SK-N-SH (cell line): Measurements from ENCODE around the gene ZKSCAN2. TPM values are rescaled to one million over a fixed set of nuclear protein-coding genes. Genes with fewer than 3 reads are reported as not detected.

Experiments used
- CTCF ChIA-PET: fragments of 300-600, 350-600 bp; formaldehyde crosslinking; extraction: SDS; loops from one replicate; lab custom pipeline; 2021; lab: Yijun Ruan, JAX
- POLR2A ChIA-PET: fragments of 350-600 bp; sonication (Branson Sonifier 250); formaldehyde crosslinking; extraction: SDS; loops from one replicate; lab custom pipeline; 2020; ENCODE audit warnings: antibody characterized with exemption, inconsistent platforms; lab: Yijun Ruan, JAX
- DNase-seq: peaks from one replicate; pipeline ENCODE4 v3.0.0; 2012
- H2AFZ ChIP-seq: fragments of 200-600 bp; sonication (generic); 2 replicates; pipeline ENCODE4 v1.8.1; 2016; ENCODE audit warnings: antibody characterized with exemption, mild to moderate bottlenecking, low read depth
- H3F3A ChIP-seq: fragments of 200-600 bp; sonication (generic); replicated peaks from 2 replicates; pipeline ENCODE3; 2016; ENCODE audit warnings: antibody characterized with exemption, mild to moderate bottlenecking; ENCODE audit not compliant: insufficient read depth
- H3K27ac ChIP-seq, 2 experiments: fragments of 200-500 bp in 1 of 2; fragments of 200-600 bp in 1 of 2; sonication (Bioruptor generic) in 1 of 2; sonication (generic), shearing (Covaris generic) in 1 of 2; 2 replicates each; pipeline versions ENCODE4 v1.5.1 to v1.6.1; 2014 to 2016; ENCODE audit warnings: low read depth in 2 of 2, inconsistent platforms in 1 of 2, low read length in 1 of 2, mild to moderate bottlenecking in 1 of 2, mixed read lengths in 1 of 2
- H3K27me3 ChIP-seq: fragments of 200-600 bp; sonication (generic), shearing (Covaris generic); 2 replicates; pipeline ENCODE4 v1.6.1; 2016; ENCODE audit warnings: mixed run types; ENCODE audit not compliant: insufficient read depth
- H3K36me3 ChIP-seq, 2 experiments: fragments of 200-500 bp in 1 of 2; fragments of 200-600 bp in 1 of 2; sonication (Bioruptor generic) in 1 of 2; sonication (generic) in 1 of 2; replicated peaks in 1 of 2; 2 replicates each; pipeline versions ENCODE3 to v1.5.1; 2014 to 2016; ENCODE audit warnings: low read length in 1 of 2, mild to moderate bottlenecking in 1 of 2; ENCODE audit not compliant: insufficient read depth in 2 of 2, control insufficient read depth in 1 of 2
- H3K4me1 ChIP-seq, 2 experiments: fragments of 200-500 bp in 1 of 2; fragments of 200-600 bp in 1 of 2; sonication (Bioruptor generic) in 1 of 2; sonication (generic), shearing (Covaris generic) in 1 of 2; 2 replicates each; pipeline versions ENCODE4 v1.5.1 to v1.6.1; 2014 to 2016; ENCODE audit warnings: low read depth in 1 of 2, low read length in 1 of 2, mixed run types in 1 of 2; ENCODE audit not compliant: insufficient read depth in 2 of 2, control insufficient read depth in 1 of 2
- H3K4me2 ChIP-seq: fragments of 200-600 bp; sonication (generic), shearing (Covaris generic); 2 replicates; pipeline ENCODE4 v1.6.1; 2017; ENCODE audit warnings: mixed run types
- H3K4me3 ChIP-seq, 2 experiments: fragments of 200-500 bp in 1 of 2; fragments of 200-600 bp in 1 of 2; sonication (Bioruptor generic) in 1 of 2; sonication (generic), shearing (Covaris generic) in 1 of 2; 2 replicates each; pipeline versions ENCODE4 v1.5.1 to v1.8.1; 2014 to 2016; ENCODE audit warnings: low read depth in 2 of 2, inconsistent platforms in 1 of 2, low read length in 1 of 2, mild to moderate bottlenecking in 1 of 2, mixed read lengths in 1 of 2, moderate library complexity in 1 of 2
- H3K79me2 ChIP-seq: fragments of 200-600 bp; sonication (generic); 2 replicates; pipeline ENCODE4 v1.8.1; 2017; ENCODE audit warnings: mild to moderate bottlenecking; ENCODE audit not compliant: insufficient read depth
- H3K9ac ChIP-seq: fragments of 200-600 bp; sonication (generic); 2 replicates; pipeline ENCODE4 v1.6.1; 2017; ENCODE audit warnings: mixed run types
- H3K9me2 ChIP-seq: fragments of 200-600 bp; sonication (generic); 2 replicates; pipeline ENCODE4 v1.6.1; 2017; ENCODE audit warnings: mixed run types
- H3K9me3 ChIP-seq: fragments of 200-600 bp; sonication (generic); 2 replicates; pipeline ENCODE4 v1.6.1; 2017; ENCODE audit warnings: mixed run types, mild to moderate bottlenecking, moderate library complexity
- H4K20me1 ChIP-seq: fragments of 200-600 bp; sonication (generic); 2 replicates; pipeline ENCODE4 v1.6.1; 2017; ENCODE audit warnings: mild to moderate bottlenecking, mixed run types; ENCODE audit not compliant: insufficient read depth
- EP300 ChIP-seq, 2 experiments: IDR thresholded peaks; 2 replicates each; pipeline versions ENCODE4 v1.4.0 to v1.6.1; 2012; ENCODE audit warnings: borderline replicate concordance in 1 of 2, low read depth in 1 of 2, low read length in 1 of 2
- EZH2phosphoT487 ChIP-seq: fragments of 200-600 bp; sonication (generic); IDR thresholded peaks from 2 replicates; pipeline ENCODE4 v1.6.1; 2017; ENCODE audit warnings: low read depth, mixed run types, mild to moderate bottlenecking, antibody characterized with exemption, moderate library complexity, borderline replicate concordance
- FOSL2 ChIP-seq: IDR thresholded peaks from 2 replicates; pipeline ENCODE4 v1.4.0; 2012; ENCODE audit warnings: low read depth, mild to moderate bottlenecking, moderate library complexity, borderline replicate concordance
- FOXJ3 ChIP-seq: sonication (generic); formaldehyde crosslinking; IDR thresholded peaks from 2 replicates; pipeline ENCODE4 v1.5.1; 2020; ENCODE audit warnings: mild to moderate bottlenecking, missing genetic modification reagents
- FOXM1 ChIP-seq: IDR thresholded peaks from 2 replicates; pipeline ENCODE4 v1.4.0; 2012; ENCODE audit warnings: low read depth, mild to moderate bottlenecking
- GATA2 ChIP-seq: sonication (generic); formaldehyde crosslinking; IDR thresholded peaks from 2 replicates; pipeline ENCODE4 v1.5.0; 2020; ENCODE audit warnings: mild to moderate bottlenecking, missing genetic modification reagents
- IRF3 ChIP-seq: fragments of 150-350 bp; IDR thresholded peaks from 2 replicates; pipeline ENCODE4 v1.6.1; 2016; ENCODE audit warnings: mild to moderate bottlenecking, low read depth, low read length
- JUND ChIP-seq: IDR thresholded peaks from 2 replicates; pipeline ENCODE4 v1.4.0; 2012
- MEF2A ChIP-seq: IDR thresholded peaks from 2 replicates; pipeline ENCODE4 v1.4.0; 2012; ENCODE audit warnings: low read depth, borderline replicate concordance
- MXI1 ChIP-seq: IDR thresholded peaks from 2 replicates; pipeline ENCODE4 v1.6.1; 2012; ENCODE audit warnings: mild to moderate bottlenecking, low read depth, low read length, improper control_type of control experiment
- NFIC ChIP-seq: IDR thresholded peaks from 2 replicates; pipeline ENCODE4 v1.4.0; 2012; ENCODE audit warnings: borderline replicate concordance
- POLR2AphosphoS5 ChIP-seq: IDR thresholded peaks from 2 replicates; pipeline ENCODE4 v1.6.1; 2012; ENCODE audit warnings: low read depth, low read length
- RCOR1 ChIP-seq: fragments of 150-350 bp; IDR thresholded peaks from 2 replicates; pipeline ENCODE4 v1.6.1; 2017; ENCODE audit warnings: antibody characterized with exemption, low read length
- RFX5 ChIP-seq: IDR thresholded peaks from 2 replicates; pipeline ENCODE4 v1.6.1; 2012; ENCODE audit warnings: mild to moderate bottlenecking, improper control_type of control experiment, low read length
- TAF1 ChIP-seq: IDR thresholded peaks from 2 replicates; pipeline ENCODE4 v1.6.1; 2012; ENCODE audit warnings: low read depth, mild to moderate bottlenecking, low read length, moderate library complexity, borderline replicate concordance
- TCF12 ChIP-seq: IDR thresholded peaks from 2 replicates; pipeline ENCODE4 v1.4.0; 2012
- USF1 ChIP-seq: IDR thresholded peaks from 2 replicates; pipeline ENCODE4 v1.4.0; 2012; ENCODE audit warnings: low read depth, borderline replicate concordance
- ZBTB33 ChIP-seq: IDR thresholded peaks from 2 replicates; pipeline ENCODE4 v1.4.0; 2012; ENCODE audit warnings: low read depth, borderline replicate concordance
- WGBS: methylation state at CpG from one replicate; pipeline ENCODE4 v1.1.6; 2017; ENCODE audit warnings: low lambda C conversion rate; 5-methylcytosine and 5-hydroxymethylcytosine counted together
- polyA plus RNA-seq, 3 experiments: library from polyadenylated mRNA; depleted of rRNA; stranded (reverse); fragments of >200 nt; gene quantifications; 2 replicates each; pipeline ENCODE4 v1.2.3, GENCODE V29; 2012
- TF ChIP-seq, protein P1 (sequence below): fragments of 150-350 bp; IDR thresholded peaks from 2 replicates; pipeline ENCODE4 v1.6.1; 2017; ENCODE audit warnings: antibody characterized with exemption, low read length, low read depth, borderline replicate concordance
- TF ChIP-seq, protein P2 (sequence below): fragments of 200-600 bp; sonication (generic); IDR thresholded peaks from 2 replicates; pipeline ENCODE4 v1.6.1; 2017; ENCODE audit warnings: antibody characterized with exemption, mild to moderate bottlenecking, moderate library complexity

Gene ZKSCAN2
- polyA plus RNA-seq, 1 of the 3 experiments (the other 2 are of a cell fraction): 1.6 TPM

DNA sequence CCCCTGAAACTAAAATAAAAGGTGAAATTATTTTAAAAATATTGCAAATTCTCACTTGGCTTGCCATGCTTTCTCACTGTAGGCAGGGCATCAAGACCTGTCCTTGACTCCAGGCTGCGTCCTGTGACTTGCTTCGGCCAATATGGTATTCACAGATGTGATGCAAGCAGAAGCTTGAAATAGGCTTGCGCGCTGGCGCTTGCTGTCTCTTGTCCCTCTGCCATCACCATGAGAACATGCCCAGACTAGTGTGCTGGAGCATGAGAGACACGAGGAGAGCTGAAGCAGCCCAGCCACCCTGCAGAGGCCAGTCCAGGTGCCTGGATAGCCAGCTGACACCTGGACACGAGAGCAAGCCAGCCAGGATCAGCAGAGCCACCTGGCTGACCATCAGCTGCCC lies 21.8 kb upstream of the ZKSCAN2 start:
- Histone ChIP-seq H3K4me3 (no peak overlapping the region), H3K27me3 (no peaks in the 10 kb centered on the region), H3K9me2 (no peaks in the 10 kb centered on the region), H3K4me2 (no peak overlapping the region), H3K27ac (no peak overlapping the region), H4K20me1 (no peaks in the 10 kb centered on the region), H3K36me3 (no peaks in the 10 kb centered on the region), H3K9ac (no peak overlapping the region), H3K79me2 (no peaks in the 10 kb centered on the region), H3F3A (no peaks in the 10 kb centered on the region), H3K9me3 (no peaks in the 10 kb centered on the region), H2AFZ (no peak overlapping the region), H3K4me1 (no peaks in the 10 kb centered on the region)
- no peak for TF ChIP-seq ZBTB33
- no peak for TF ChIP-seq USF1
- TF ChIP-seq FOXJ3: no peak
- TF ChIP-seq, protein P1, sequence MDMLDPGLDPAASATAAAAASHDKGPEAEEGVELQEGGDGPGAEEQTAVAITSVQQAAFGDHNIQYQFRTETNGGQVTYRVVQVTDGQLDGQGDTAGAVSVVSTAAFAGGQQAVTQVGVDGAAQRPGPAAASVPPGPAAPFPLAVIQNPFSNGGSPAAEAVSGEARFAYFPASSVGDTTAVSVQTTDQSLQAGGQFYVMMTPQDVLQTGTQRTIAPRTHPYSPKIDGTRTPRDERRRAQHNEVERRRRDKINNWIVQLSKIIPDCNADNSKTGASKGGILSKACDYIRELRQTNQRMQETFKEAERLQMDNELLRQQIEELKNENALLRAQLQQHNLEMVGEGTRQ: no peak
- TF ChIP-seq MEF2A: no peak
- TF ChIP-seq POLR2AphosphoS5: no peak
- TF ChIP-seq TAF1: no peak
- no peak for TF ChIP-seq NFIC
- TF ChIP-seq FOSL2: no peak
- no peak for TF ChIP-seq FOXM1
- POLR2A ChIA-PET: no interaction called here
- DNase-seq: no peak
- WGBS: 66% methylated on average over 6 of the region's 7 CpGs
- CTCF ChIA-PET: interaction anchor here (0.7 to 1.5 kb wide), 2 partner anchors 9 to 12 kb away, joined by 3 read pairs; no protein-coding TSS in a partner anchor

GRCh38 chr16:25271421-25271820 lies 13.8 kb upstream of the ZKSCAN2 start:
- Histone ChIP-seq H3K27ac (no peak overlapping the region), H3K9me2 (no peaks in the 10 kb centered on the region), H3K4me1 (no peaks in the 10 kb centered on the region), H3K4me3 (no peak overlapping the region), H3F3A (no peaks in the 10 kb centered on the region), H3K79me2 (no peaks in the 10 kb centered on the region), H3K9me3 (no peaks in the 10 kb centered on the region), H3K36me3 (no peaks in the 10 kb centered on the region), H3K27me3 (no peaks in the 10 kb centered on the region), H3K9ac (no peak overlapping the region), H3K4me2 (no peak overlapping the region), H4K20me1 (0 out of 2 replicates have a peak, but pooled peaks cover 14% of the 10 kb centered on the region), H2AFZ (no peak overlapping the region)
- DNase-seq: no peak
- WGBS: 84% methylated on average over 5 of the region's 5 CpGs
- ChIA-PET CTCF (interaction anchor here (1.2 to 1.5 kb wide), 3 partner anchors 8 to 15 kb away, joined by 3 to 4 read pairs (median 3); no protein-coding TSS in a partner anchor), POLR2A (no interaction called here)
- TF ChIP-seq TCF12 (no peak), EP300 (IDR thresholded peaks at IDR 0.05; ENCODE audit: borderline replicate concordance in 1 of 2, low read depth in 1 of 2, low read length in 1 of 2) (no peak), NFIC (no peak), RFX5 (no peak), EZH2phosphoT487 (no peak), FOSL2 (no peak), POLR2AphosphoS5 (no peak), MXI1 (no peak), IRF3 (no peak), MEF2A (no peak), JUND (no peak), RCOR1 (no peak), GATA2 (CRISPR knock-in tag) (no peak), TAF1 (no peak)
- TF ChIP-seq, protein P1: no peak
- TF ChIP-seq, protein P2, sequence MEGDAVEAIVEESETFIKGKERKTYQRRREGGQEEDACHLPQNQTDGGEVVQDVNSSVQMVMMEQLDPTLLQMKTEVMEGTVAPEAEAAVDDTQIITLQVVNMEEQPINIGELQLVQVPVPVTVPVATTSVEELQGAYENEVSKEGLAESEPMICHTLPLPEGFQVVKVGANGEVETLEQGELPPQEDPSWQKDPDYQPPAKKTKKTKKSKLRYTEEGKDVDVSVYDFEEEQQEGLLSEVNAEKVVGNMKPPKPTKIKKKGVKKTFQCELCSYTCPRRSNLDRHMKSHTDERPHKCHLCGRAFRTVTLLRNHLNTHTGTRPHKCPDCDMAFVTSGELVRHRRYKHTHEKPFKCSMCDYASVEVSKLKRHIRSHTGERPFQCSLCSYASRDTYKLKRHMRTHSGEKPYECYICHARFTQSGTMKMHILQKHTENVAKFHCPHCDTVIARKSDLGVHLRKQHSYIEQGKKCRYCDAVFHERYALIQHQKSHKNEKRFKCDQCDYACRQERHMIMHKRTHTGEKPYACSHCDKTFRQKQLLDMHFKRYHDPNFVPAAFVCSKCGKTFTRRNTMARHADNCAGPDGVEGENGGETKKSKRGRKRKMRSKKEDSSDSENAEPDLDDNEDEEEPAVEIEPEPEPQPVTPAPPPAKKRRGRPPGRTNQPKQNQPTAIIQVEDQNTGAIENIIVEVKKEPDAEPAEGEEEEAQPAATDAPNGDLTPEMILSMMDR: no peak
